Stimulated activated CD8-positive, alpha-beta memory T cell treated with anti-CD3 and anti-CD28 coated beads, Interleukin-4, amount 100 ng/mL, for 4 hours (primary cell): Measurements from ENCODE around the gene NR6A1.

Source experiments
- DNase-seq, 2 donors: peaks; one replicate each; pipeline ENCODE4 v3.0.0-alpha.2; 2020; ENCODE audit warnings: low read depth in 2 of 2, low spot score in 1 of 2

The NR6A1 gene

GRCh38 chr9:124584631-124585030 is 186.5 kb downstream of the NR6A1 start:
- DNase-seq: no peak

DNA sequence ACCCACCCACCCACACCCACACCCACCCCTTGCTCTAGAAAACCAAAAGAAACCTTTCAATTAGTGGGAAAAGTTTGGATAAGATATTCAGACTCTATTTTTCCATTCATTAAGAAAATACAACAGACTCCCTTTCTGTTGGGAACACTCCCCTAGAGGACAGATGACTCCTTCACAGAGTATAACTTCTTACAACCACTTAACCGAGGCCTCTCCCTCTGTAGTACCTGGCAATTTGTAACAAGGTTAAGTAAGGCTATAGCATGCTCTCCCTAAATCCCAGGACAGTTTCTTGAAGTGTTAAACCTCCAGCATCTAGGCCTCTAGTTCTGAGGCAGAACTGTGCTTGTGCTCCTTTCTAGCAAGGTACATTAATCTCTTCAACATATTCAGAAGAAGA is 188.0 kb downstream of the NR6A1 start:
- no peak for DNase-seq

- DNase-seq: no peak
These were observed 190.9 kb downstream of the NR6A1 start for GRCh38 chr9:124580186-124580585.

DNA sequence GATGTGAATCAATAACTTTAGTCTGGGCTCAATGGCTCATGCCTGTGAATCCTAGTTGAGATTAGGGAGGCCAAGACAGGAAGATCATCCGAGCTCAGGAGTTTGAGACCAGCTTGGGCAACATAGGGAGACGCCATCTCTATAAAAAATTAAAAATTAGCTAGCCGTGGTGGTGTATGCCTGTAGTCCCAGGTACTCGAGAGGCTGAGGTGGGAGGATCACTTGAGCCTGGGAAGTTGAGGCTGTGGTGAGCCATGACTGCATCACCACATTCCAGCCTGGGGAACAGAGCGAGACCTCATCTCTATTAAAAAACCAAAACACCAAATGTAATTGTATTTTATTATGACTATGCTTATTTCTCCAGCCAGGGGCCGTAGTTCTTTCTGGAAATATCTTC is 194.4 kb downstream of the NR6A1 start:
- DNase-seq: no peak

GRCh38 chr9:124574534-124575375 is 196.4 kb downstream of the NR6A1 start:
- DNase-seq: no peak

DNA sequence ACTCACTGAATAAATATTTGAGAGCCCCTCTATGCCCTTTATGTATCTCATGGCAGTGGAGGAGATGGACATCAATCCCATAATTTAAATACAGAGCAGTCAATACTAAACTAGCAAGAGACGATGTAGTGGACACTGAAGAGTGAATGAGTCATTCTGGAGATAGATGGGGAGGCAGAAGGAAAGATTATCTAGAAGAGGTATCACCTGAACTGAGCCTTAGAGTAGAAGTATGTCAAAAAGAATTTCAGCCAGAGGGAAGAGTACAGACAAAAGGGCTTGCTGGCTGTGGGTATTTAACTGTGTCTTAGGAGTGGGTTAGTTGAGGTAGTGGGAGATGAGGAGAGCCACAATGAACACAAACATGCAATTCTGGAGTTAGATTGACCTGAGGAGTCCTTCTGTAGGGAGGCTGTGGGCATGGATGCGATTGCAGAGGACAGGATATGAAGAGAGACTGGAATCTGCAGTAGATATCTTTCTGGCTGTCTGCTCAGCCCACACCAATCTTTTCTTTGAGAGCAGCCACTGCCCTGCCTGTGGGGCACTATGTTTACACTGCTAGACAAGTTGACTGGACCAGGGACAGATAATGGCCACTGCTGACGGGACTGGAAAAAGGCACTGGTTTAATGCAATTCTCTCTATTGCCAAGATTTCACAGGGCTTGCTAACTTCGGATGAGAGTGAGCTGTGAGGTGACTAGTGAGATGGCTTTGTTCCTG is 200.0 kb downstream of the NR6A1 start:
- no peak for DNase-seq

DNA sequence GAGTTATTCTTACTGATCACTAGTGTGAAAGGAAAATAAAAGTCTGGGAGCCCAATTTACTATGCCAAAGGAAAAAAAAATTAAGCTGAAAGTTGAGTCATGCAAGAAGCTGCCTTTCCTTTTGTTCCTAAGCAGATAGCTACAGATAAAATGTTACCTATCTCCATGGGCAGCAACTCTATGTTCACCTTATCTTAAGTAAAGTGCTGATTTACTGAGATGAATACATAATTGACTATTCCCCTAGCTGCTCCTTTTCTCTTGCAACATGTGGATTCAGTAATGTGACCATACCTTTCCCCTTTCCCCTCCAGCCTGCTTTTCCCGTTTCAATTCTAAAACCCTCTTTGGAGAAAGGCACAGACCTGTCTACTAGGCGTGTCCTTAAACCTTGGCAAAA is 201.2 kb downstream of the NR6A1 start:
- no peak for DNase-seq

DNA sequence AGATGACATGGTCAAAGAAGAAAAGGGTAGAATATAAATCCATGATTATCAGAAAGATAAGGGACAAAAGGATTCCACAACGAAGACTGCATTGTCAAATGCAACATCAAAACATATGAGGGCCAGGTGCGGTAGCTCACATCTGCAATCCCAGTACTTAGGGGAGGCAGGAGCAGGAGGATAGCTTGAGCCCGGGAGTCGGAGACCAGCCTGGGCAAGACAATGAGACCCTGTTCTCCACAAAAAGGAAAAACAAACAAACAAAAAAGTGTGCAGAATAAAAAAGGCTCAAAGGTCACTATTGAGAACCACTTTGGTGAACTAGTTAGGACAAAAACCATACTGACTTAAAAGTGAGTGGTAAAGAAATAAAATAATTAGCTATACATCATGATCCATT is 203.7 kb downstream of the NR6A1 start:
- DNase-seq: no peak

GRCh38 chr9:124562328-124562727 is 208.8 kb downstream of the NR6A1 start:
- DNase-seq: no peak

DNA sequence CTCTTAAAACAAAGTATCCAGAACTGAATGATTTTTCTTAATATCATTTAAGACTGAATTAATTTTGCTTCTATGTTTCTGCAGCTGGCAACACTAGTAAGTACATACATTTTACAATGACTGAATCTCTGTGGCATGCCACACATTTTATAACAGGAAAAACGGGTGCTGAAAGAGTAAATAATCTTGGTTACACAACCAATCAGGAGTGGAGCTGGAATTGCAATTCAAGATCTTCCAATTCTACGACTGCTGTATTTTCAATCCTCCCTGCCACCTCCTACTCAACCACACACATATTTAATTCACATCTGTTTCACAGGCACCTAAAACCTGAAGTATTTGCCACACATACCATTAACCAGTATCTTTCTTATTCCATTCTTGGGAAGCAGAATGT is 211.2 kb downstream of the NR6A1 start:
- DNase-seq: no peak

DNA sequence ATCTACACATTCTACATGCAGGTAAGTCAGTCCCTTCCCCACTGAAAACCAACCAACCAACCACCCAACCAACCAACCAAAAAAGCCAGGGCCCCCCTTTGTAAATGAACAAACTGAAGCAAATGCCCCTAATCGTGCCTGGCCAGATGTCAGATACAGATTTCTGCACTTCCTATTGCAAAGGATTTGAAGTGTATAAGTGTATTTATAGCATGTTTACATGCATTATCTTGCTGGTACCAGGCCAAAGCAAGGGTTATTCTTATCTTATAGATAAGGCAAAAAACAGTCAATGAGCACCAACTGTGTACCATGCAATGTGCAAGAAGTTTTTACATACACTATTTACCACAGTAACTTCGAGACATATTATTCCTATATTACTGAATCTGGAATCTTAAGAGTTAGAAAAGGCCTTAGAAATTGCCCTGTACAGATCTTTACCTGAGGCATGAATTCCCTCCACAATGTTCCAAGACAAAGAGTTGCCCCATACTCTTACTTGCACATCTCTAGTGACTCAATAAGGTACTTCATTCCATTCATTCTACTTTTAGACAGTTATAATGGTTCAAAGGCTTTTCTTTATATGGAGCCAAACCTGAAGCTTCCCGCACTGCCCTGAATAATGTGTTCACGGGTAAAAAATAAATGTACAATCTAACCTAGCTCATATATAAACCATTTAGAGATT is 212.2 kb downstream of the NR6A1 start:
- no peak for DNase-seq

DNA sequence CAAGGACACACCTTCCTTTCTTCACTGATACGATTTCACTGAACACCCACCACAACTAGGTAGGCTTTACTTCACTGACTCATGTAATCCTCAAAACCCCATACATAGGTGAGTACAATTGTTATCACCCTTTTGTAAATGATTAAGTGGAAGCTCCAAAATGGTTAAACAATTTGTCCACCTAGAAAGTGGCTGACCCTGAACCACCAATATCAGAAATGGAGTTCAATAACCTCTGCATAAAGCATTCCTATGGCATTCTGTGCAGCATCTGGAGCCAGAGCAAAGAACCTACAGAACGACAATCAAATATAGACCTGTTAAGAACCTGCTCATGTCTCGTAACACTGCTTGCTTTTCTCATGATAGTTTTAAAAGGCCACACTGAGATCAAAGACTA is 213.2 kb downstream of the NR6A1 start:
- no peak for DNase-seq

DNA sequence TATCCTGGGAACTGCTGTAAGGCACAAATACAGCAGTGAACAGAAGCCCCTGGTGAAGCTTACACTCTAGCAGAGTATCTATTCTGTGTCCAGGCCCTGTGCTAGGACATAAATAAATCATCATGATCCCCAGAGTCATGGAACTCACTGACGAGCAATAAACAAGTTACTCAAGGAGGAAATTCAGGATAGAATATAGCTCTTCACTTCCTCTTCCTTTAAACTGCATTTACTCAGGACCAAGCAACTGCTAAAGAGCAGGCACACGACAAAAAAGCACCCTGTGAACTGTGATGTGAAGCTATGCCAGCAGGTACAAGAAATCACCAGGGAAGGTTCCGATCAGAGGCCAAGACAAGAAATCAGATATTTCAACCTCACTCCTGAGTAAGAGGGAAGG is 216.1 kb downstream of the NR6A1 start:
- DNase-seq: no peak

DNA sequence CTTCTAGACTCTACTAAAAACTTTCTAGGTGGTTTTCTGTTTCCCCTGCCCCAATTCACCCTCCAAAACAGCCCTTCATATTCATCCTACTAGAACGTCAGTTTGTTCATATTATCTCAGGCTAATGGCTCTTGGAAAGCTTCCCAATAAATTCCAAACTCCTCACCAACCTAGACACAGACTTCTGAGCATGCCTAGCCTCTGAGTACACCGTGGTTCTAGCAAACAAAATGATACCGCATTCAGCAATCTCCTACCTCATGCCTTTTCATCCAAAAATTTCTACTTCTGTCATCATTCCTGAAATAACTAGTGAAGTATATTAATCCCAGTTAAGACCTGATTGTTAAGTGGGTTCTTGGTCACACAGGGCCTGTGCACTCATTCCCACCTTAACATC is 217.4 kb downstream of the NR6A1 start:
- no peak for DNase-seq

- no peak for DNase-seq
These were observed 218.9 kb downstream of the NR6A1 start for GRCh38 chr9:124552273-124552605.

DNA sequence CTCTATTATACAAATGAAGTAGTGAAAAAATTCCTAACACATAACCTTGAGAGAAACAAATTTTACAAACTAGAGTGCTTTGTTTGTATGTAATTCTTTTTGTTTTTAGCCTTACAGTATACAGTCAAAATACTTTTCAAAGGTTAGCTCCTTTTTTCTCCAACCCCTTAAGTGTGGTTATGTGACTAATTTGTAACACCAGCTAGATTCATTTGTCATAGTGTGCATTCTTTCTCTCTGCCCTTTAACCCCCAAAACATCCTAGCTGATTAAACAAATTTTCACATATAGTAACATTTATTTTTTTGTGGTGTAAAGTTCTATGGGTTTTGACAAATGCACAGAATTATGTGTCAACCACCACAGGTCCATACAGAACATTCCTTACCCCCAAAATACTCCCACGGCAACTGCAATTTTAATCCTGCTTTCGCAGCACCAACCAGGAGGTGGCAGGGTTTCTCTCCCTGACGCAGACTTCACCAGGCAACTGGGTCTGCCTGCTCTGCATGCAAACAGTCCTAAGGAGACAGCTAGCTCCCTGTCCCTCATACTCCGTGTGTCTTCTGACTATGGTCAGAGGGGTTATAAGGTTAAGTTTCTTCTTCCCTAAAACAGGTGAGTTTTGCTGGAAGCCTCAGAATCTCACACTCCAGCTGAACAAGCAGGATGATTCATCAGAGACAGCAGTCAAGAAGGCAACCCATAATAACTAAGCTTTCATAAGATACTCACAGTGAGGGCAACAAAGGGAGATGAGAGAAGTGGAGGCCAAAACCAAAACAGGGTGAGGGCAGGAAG is 219.4 kb downstream of the NR6A1 start:
- no peak for DNase-seq

GRCh38 chr9:124550072-124550471 is 221.0 kb downstream of the NR6A1 start:
- DNase-seq: no peak

GRCh38 chr9:124549016-124549415 is 222.1 kb downstream of the NR6A1 start:
- DNase-seq: no peak

GRCh38 chr9:124544535-124544934 is 226.6 kb downstream of the NR6A1 start:
- DNase-seq: no peak

DNA sequence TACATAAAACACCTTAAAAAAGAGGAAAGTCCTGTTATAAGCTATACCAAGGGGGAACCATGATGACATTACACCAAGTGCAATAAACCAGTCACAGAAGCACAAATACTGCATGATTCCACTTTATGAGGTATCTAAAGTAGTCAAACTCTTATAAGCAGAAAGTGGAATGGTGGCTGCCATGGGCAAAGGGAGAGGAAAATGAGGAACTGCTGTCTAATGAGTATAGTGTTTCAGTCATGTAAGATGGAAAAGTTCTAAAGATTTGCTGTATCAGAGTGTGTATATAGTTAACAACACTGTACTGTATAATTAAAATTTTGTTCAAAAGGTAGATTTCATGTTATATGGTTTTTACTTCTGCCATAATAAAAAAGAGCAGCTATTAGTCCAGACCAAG is 229.3 kb downstream of the NR6A1 start:
- no peak for DNase-seq

DNA sequence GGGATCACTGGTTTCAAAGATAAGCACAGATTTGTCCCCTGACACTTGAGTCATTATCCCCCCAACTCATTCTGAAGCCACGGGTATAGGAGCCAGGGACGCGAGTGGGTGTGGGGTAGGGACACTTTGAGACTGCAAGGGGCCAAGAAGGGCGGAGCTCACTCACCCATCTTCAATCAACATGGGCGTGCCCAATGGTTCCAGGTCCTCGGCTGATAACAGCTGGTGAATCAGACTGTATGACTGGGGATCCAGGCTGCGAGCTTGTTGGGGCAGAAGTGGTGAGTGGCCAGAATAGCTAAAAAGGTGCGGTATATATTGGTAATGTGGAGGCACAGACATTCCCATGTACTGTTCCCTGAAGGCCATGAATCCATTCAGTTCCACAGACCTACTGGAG is 233.2 kb downstream of the NR6A1 start:
- no peak for DNase-seq
